HCEC 1CT (cell line): ENCODE results near the gene URM1.
"Not testable (repeated sequence)": the region's sequence is repeated elsewhere in the genome, so short reads cannot be mapped to it uniquely, and the experiment has no call there.

Source experiments
- DNase-seq: peaks from one replicate; pipeline ENCODE4 v3.0.0-alpha.2; 2017

The URM1 gene

DNA sequence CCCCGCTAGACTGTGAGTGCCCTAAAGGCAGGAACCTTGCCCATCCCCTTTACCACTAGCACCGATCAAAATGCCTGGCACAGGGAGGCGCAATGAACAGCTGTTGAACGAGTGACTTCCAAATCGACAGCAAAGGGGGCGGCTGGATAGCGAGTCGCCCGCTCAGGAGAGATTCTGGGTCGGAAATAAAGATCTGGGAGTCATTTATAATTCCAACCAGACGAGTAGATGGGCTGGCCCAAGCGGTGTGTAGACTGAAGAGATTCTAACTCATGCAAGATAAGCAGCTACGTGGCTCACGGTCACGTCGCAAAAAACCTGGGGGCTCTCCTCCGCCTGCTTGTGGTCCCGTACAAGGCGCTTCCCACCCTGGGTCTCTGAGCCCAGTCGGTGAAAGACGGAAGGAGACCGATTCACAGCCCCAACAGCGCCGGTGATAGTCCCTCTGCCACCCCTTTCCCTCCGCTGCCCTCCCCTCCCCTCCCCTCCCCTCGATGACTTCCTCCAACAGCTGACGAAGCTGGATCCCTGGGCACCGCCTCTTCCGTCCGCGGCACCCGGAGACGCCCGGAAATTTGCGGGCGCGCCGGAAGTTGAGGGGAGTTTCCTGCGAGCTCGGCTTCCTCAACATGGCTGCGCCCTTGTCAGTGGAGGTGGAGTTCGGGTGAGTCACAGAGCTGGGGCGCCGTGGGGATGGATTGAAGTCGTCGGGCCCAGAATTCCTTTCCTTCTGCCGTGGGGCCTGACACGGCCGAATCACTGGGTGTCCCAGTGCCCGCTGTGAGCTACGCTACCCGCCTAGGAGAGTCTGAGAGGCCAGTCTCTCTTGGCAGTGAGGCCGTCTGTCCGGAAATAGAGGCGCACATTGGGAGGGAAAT is at the start of gene URM1:
Gene URM1, plus strand, starts transcription at position 623 of the 878 bp plus-strand sequence. Its CDS starts 7 bp downstream, at position 630.
- peak; percentile 97 for DNase-seq

DNA sequence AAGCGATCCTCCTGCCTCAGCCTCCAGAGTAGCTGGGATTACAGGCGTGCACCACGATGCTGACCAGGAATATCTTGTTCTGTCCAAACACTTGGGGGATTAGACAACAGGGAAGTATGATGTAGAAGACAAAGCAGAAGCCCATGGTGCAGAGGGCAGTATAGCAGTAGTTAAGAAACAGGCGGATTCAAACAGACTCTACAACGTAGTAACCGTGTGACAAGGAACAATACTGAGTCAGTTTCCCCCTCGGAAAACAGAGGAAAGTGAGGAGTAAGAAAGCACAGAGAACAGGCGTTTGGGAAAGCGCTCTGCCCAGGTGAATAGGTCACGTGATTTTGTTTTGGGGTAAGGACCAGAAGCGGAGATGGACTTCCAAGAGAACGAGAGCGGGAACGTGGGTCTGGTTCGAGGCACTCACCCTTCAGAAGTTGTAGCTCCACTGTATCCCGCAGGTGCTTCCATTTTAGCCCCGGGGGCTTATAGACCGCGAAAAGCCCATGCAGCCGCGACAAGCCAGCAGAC is 49.2 kb upstream of the URM1 start:
- no peak for DNase-seq

DNA sequence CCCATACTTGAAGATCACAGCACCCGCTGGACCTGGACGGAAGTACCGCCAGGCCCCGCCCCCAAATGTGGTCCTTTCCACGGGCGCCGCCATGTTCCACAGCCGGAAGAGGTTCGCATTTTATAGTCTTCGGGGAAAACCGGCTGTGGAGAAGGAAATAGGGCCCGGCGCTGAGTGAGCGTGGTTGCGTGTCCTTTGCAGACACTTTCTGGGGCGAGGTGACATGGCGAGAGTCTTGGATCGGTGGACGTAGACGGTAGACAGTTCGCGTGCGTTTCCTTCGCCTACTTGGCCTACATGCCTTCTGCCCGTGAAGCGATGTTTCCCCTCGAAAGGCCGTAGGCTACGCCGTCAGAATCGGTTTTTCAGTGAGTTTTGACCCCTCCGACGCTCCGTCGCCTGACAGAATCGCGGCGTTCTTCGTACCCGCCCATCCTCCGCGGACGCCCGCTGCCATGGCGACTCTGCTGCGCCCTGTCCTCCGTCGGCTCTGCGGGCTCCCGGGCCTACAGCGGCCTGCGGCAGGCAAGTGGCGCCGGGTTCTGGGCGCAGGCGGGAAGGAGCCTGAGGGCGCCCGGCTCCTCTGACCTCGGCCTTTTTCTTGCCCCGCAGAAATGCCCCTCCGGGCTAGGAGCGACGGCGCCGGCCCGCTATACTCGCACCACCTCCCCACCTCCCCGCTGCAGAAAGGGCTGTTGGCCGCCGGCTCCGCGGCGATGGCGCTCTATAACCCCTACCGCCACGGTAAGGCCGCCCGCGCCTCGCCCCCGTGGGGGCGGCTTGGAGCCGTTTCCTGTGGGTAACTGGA is 48.6 kb upstream of the URM1 start, which contains the start of the genes COQ4 and TRUB2:
Gene COQ4, plus strand, starts transcription at position 436 of the 808 bp plus-strand sequence. Its CDS starts 20 bp downstream, at position 456.
Gene TRUB2, minus strand, starts transcription at position 44 of the 808 bp plus-strand sequence. Its CDS starts 39 bp downstream, at position 5.
- DNase-seq: peak; percentile 93

DNA sequence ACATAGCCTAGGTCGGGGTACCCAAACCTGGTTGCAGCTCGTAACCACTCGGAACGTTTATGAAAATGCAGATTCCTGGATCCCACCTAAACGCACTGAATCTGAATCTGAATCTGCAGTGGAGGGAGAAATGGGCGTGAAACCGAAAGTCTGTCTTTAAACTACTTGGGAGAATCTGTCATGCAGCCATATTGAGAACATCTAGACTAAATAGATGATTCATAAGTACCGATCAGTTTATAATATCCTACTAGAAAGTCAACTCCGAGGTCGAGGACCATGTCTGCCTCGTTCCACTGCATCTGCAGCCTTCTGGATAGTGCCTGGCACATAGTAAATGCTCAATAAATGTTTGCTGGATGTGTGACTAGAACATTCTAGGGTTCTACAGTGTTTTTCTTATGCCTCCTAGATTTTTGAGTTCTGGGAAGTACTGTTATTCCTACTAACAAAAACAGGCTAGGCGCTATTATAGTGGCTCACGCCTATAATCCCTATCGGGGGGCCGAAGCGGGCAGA is 47.9 kb upstream of the URM1 start:
- peak; percentile 44 for DNase-seq

DNA sequence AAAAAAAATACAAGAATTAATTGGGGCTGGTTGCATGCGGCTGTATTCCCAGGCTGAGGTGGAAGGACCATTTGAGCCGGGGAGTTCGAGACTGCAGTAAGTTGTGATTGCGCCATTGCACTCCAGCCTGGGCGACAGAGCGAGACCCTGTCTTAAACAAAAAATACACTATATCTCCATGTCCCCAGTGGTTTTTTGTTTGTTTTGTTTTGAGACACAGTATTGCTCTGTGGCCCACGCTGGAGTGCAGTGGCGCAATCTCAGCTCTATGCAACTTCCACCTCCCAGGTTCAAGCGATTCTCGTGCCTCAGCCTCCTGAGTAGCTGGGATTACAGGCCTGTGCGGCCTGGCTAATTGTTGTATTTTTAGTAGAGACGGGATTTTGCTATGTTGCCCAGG is 47.4 kb upstream of the URM1 start:
- no peak for DNase-seq

DNA sequence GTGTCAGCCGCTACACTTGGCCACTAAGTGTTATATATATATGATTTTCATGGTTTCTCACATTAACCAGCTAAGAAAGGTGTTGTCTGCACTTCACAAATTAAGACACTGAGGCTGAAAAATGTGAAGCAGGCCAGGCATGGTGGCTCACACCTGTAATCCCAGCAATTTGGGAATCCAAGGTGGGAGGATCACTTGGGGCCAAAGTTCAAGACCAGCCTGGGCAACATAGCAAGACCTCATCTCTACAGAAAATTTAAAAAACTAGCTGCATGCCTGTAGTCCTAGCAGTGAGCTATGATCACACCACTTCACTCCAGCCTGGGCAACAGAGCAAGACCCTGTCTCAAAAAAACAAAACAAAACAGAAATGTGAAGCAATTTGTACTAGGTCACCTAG is 46.8 kb upstream of the URM1 start:
- no peak for DNase-seq

DNA sequence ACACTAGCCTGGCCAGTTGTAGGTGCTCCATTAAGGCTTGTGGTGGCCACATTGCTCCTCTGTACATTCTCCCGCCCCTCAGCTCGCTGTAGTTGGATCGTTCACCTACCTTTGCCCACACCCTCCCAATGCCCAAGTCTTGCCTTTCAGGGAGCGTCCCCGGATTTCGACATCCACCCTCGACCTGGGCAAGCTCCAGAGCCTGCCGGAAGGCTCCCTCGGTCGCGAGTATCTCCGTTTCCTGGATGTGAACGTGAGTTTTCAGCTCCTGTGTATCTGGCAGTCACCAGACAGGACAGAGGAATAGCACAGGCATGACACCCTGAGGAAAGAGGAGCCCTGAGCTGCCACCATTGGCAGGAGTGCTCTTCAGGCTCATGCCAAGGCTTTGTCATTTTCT is 45.5 kb upstream of the URM1 start:
- DNase-seq: no peak

DNA sequence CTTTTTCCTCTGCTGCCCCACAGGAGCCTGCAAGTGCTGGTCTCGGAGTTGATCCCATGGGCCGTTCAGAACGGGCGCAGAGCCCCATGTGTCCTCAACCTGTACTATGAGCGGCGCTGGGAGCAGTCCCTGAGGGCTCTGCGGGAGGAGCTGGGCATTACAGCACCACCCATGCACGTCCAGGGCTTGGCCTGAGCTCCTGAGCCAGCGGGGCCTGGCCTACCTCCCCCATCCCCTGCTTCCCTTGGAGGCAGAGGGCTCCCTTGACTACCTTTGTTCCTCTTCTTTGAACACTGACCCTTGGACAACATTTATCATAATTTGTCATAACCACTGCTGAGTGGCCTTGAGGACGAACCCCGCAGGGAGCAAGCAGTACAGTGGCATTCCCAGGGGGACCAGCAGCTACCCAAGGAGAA is 37.7 kb upstream of the URM1 start:
- DNase-seq: no peak

DNA sequence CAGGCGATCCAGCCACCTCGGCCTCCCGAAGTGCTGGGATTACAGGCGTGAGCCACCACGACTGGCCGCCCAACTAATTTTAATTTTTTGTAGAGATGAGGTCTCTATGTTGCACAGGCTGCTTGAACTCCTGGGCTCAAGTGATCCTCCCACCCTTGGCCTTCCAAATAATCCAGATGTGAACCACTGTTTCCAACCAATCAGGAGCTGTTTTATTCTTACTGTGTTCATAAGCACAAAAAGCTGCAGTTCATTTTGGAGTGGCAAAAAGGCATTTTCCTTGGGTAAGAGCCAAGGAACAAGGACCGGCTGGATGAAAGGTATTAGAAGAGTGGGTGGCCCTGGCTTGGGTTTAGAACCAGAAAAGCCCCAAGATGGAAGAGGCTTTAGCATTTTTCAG is 36.0 kb upstream of the URM1 start:
- no peak for DNase-seq

DNA sequence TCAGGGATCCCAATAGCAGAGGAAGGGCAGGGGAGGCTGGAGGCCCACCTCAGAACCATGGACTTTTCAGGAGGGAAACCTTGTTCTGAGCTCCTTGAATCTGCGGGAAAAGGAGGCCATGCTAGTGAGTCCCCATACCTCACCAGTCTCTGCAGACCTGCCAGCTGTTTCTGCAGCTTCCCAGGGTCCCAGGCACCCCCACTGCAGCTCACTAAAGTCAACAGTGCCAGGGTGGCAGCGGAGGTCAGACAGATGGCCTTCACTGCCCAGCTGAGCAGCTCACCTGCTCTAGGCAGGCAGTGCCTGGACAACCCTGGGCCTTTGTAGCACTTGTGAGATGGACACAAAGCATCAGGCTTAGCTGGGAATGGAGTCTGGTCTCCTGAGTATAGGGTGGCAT is 35.3 kb upstream of the URM1 start:
- DNase-seq: no peak

DNA sequence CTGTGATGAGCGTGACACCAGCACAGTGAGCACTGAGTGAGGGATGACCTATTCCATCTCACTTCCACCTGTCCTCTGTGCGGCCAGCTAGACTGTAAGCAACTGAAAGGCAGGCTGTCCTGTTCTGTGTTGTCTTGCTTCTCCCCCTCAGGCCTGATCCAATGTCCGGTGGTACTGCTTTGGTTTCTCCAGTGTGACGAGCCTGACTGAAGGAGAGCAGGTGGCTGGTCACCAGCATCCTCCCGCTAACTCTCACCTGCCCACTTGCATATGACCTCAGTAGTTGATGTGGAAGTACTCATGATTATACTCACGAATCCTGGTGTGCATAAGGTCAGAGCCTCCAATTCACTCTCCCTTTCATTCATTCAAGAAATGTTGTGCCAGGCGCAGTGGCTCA is 33.2 kb upstream of the URM1 start:
- no peak for DNase-seq

DNA sequence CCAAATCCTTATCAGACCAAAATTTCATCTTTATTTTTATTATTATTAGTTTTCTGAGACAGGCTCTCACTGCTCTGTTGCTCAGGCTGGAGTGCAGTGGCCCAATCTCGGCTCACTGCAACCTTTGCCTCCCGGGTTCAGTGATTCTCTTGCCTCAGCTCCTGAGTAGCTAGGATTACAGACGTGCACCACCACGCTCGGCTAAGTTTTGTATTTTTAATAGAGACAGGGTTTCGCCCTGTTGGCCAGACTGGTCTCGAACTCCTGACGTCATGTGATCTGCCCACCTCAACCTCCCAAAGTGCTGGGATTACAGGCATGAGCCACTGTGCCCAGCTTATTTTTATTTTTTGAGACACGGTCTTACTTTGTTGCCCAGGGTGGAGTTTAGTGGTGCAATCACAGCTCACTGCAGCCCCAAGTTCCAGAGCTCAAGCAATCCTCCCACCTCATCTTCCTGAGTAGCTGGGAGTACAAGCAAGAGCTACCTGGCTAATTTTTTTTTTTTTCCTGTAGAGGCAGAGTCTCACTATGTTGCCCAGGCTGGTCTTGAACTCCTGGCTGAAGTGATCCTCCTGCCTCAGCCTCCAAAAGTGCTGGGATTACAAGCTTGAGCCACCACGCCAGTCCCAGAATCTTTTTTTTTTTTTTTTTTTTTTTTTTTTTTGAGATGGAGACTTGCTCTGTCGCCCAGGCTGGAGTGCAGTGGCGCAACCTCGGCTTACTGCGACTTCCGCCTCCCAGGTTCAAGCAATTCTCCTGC is 32.1 kb upstream of the URM1 start:
- not testable (repeated sequence) for DNase-seq

DNA sequence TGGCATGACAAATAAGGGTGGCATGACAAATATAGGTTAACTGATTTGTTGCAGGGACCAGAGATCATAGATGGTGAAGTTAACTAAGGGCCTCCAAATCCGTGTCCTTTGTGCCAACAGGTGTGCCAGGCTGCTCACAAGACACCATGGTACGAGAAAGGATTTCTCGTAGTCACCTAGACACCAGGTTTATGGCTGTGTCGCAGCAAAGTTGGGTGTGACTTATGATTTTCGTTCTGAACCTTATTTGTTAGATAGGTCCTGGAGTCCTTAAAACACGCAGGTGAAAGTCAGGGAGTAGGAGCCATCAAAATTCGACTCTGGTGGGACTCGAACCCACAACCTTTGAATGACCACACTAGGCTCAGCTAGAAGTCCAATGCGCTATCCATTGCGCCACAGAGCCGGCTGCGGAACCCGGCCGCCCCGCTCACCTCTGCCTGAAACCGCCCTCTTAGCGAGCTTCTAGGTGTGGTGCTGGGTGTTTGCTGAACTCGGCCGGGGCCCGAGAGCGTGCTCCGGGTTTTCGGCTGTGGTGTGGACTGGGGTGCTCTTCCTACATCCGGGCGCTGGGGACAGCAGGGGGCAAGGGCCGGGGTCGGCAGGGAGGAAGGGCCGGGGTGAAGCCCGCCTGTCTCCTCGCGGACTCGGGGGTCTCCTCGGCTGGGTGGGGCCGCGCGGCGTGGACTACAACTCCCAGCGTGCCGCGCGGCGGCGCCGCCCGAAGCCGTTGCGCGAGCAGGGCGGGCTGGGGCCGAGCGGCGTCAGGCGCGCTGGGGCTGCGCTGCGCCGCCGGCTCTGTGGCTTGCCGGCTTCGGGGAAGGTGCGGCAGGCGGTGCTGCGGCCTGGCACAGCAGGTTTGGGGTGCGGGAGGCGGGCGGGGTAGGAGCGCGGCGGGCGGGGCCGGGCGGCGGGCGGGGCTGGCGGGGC is 31.1 kb upstream of the URM1 start, which contains the start of gene SLC27A4:
Gene SLC27A4, plus strand, starts transcription at position 767 of the 930 bp plus-strand sequence. CDS start 2,606 bp downstream, outside the sequence.
- DNase-seq: peak; percentile 83

DNA sequence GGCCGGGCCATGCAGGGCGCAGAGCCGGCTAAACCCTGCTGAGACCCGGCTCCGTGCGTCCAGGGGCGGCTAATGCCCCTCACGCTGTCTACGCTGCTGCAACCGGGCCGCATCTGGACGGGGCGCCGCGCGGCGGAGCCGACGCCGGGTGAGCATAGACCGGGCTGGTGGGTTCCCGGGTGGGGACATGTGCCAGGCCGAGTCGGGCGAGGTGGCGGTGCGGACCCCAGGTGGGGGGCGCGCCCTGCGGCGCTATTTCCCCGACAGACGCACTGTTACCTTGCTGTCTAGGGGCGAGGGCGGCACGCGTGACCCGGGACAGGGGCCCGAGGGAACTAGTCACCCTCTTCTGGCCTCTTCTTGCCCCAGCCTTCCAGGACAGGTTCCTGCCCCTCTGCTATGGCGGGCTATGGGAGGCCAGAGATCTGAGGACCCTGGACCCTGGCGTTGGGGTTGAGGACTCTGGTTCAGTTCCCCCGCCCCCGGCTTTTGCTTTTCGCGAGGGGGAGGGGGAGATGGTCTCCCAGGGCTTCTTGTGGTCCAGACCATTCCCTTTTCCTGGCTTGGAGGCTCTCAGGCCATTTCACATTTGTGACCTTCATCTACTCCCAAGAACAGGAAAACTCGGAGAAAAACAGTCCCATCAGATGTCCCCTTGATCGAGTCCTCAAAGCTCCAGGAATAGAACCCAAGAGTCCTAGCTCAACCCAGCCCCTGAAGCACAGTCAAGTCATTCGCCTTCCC is 30.3 kb upstream of the URM1 start:
- DNase-seq: no peak

DNA sequence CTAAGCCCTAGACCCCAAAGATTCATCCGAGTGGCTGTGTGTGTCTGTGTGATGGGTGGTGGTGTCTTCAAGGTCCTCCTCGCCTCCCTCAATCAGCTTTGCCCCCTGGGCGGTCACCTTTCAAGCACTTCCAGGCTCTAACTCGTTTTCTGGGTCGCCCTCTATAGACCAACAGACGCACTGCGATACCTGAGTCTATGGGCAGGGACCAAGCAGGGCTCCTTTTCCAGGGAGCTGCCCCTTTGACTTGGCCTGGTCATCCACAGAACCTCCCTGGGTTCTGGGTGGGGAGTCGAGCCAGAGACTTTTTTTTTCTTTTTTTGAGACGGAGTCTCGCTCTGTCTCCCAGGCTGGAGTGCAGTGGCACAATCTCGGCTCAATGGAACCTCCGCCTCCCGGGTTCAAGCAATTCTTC is 29.7 kb upstream of the URM1 start:
- DNase-seq: peak; percentile 68

DNA sequence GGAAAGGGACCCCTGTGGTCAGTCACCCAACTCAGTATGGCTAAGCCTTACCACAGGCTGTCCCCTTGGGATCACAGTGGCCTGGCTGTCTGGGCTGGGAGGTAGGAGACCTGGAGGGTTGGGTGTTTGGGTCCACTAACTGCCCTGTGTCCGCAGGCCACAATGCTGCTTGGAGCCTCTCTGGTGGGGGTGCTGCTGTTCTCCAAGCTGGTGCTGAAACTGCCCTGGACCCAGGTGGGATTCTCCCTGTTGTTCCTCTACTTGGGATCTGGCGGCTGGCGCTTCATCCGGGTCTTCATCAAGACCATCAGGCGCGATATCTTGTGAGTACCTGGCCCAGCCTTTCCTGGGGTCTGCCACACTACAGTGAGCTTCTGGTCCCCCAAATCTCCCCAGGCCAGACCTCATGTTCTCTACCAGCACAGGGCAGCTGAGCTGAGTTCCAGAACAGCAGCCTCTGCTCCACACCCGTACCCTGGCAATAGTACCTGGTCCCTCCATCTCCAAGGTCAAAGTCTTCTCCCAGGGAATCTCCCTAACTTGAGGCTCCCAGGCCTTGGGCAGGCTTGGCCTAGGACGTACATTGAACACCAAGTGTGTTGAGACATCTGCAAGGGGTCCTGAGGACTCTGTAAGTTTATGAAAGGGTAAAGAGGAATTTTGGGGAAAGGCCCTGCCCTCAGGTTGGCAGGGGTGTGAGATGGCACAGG is 28.0 kb upstream of the URM1 start:
- no peak for DNase-seq

DNA sequence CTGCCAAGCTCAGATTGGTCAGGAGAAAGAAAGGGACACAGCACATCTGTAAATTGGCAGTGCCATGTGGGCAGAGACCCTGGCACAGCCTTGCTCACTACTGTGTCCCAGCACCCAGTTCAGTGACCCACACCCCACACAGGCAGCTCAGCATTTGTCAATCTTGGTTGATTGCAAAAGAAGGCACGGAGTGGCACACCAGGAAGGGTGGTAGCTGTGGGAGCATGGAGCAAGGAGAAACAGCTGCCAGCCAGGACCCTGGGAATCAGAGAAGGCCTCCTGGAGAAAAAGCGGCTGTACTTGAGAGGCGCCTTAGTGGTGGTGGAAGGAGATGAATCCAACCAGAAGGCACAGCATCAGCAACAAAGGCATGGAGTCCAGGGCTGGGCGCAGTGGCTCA is 27.3 kb upstream of the URM1 start:
- DNase-seq: no peak

DNA sequence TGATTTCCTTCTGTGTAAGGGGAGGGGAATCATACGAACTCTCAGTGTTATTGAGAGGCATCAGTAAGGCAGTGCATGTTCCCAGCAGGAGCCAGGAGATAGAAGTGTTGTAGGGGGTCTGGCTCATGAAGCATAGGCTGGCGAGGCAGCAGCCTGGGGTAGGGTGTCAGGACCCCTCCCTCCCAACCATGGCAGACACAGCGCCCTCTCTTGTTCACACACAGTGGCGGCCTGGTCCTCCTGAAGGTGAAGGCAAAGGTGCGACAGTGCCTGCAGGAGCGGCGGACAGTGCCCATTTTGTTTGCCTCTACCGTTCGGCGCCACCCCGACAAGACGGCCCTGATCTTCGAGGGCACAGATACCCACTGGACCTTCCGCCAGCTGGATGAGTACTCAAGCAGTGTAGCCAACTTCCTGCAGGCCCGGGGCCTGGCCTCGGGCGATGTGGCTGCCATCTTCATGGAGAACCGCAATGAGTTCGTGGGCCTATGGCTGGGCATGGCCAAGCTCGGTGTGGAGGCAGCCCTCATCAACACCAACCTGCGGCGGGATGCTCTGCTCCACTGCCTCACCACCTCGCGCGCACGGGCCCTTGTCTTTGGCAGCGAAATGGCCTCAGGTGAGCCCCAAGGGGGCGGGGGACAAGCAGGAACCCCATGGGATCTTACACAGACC is 26.1 kb upstream of the URM1 start:
- DNase-seq: no peak

DNA sequence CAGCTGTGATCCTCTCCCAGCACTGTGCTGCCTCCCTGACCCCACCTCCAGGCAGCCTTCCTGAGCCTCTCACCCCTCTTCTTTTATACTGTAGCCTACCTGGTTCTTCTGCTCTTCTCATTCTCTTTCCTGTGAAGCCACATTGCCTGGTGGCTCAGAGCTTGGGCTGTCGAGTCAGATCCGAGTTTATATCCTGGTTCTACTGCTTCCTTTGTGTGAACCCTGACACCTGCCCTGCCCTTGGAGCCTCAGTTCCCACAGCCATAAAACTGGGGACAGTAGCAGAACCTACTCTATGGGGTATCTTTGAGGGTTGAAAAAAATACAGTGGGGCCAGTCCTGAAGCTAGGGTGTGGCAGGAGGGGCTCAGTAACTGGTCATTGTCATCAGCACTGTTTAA is 22.0 kb upstream of the URM1 start:
- DNase-seq: no peak
